Hematopoietic multipotent progenitor cell treated with erythropoietin and hydrocortisone succinate and interleukin-3 and kit ligand, for 8 days (in vitro differentiated cells): Measurements from ENCODE around the gene SUMF1.

Experiments
- DNase-seq: peaks from one replicate; pipeline ENCODE4 v3.0.0-alpha.2; 2015

Gene SUMF1

GRCh38 chr3:4375911-4376310, 91.2 kb downstream of the SUMF1 start:
- no peak for DNase-seq

DNA sequence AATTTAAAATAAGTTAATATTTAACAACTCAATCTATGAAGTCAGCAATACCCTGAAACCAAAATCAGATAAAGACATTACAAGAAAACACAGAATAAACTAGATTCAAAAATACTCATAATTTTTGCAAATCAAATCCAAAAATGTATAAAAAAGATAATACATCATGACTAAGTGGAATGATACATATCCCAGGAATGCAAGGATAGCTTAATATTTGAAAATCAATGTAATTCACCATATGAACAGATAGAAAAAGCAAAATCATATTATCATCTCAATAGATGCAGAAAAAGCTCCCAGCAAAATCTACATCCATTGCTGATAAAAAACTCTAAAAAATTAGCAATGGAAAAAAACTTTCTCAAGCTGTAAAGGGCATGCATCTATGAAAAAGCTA, 93.4 kb downstream of the SUMF1 start:
- DNase-seq: no peak

DNA sequence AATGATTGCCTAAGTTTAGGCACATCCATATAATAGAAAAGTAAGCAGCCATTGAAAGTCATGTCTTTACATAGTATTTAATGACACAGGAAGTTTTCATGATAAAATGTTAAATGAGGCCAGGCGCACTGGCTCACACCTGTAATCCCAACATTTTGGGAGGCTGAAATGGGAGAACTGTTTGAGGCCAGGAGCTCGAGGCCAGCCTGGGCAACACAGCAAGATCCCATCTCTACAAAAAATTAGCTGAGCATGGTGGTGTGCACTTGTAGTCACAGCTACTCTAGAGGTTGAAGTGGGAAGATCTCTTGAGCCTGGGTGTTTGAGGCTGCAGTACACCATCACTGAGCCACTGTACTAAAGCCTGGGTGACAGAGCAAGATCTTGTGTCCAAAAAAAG, 104.5 kb downstream of the SUMF1 start:
- no peak for DNase-seq

- DNase-seq: no peak
Measured at GRCh38 chr3:4360817-4361216, 106.3 kb downstream of the SUMF1 start.

- no peak for DNase-seq
Measured at GRCh38 chr3:4359805-4360502, 107.1 kb downstream of the SUMF1 start.

DNA sequence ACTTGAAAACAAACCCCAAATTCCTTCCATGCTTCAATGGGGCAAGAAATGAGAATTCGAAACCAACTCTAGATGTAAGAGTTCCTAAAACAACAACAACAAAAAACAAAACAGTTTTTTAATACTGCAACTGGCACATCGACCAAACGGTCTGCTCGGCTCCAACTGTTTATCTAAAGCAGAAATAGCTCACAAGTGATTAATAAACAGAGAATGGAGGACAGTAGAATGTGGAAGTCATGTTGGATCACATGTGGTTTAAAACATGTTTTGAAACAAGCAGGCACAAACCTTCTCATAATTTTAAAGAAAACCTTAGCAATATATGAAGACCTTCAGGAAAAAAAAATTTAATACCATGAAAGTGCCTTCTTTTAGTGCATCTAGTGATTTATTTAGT, 108.8 kb downstream of the SUMF1 start:
- DNase-seq: no peak

DNA sequence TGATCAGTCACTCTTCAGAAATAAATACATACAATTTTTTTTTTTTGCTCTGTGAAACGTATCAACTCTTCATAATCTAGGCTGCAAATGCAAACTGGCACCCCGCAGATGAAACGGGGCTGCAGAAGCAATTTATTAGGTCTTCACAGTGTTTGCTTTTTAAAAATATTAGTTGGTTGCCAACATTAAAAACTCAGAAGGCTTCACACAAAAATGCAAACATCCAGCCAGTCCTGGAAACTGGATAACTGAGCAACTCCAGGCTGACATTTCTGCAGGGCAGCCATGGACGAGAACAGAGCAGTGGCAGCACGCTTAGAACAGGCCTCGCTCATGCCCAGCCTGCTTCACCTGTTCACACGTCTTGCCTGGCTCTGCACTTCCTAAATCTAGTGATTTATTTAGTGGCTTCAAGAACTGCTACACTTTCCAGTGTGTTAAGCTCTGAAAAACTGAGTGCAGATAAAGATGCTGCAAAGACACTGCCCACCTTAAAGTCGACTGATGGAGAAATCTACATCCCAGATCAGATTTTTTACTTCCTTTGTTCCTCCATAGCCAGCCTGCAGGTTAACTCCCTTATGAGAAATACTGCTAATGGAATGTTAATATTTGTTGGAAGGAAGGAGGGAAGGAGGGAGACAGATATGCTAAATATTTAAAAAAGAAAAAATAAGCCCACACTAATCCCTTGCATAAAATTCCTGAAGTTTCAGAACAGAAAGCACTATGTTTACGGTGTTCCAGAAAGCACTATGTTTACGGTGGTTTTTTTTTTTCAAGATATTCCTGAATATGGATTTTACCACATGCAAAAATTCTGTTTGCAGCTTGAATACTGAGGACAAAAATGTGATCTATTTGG, 110.3 kb downstream of the SUMF1 start:
- no peak for DNase-seq

- DNase-seq: no peak
Measured at GRCh38 chr3:4356220-4356540, 110.9 kb downstream of the SUMF1 start.

- DNase-seq: peak; percentile 55
Measured at GRCh38 chr3:4355401-4356219, 111.5 kb downstream of the SUMF1 start.

GRCh38 chr3:4351872-4352271, 115.2 kb downstream of the SUMF1 start:
- DNase-seq: no peak

- DNase-seq: peak; percentile 88
Measured at GRCh38 chr3:4351164-4351855, 115.8 kb downstream of the SUMF1 start.

GRCh38 chr3:4350789-4351163, 116.3 kb downstream of the SUMF1 start:
- peak; percentile 90 for DNase-seq

GRCh38 chr3:4343258-4343657, 123.8 kb downstream of the SUMF1 start:
- DNase-seq: no peak

- DNase-seq: no peak
Measured at GRCh38 chr3:4341336-4341675, 125.8 kb downstream of the SUMF1 start.

GRCh38 chr3:4340411-4341335, 126.4 kb downstream of the SUMF1 start:
- DNase-seq: peak; percentile 54

- no peak for DNase-seq
Measured at GRCh38 chr3:4340077-4340410, 127.0 kb downstream of the SUMF1 start.

DNA sequence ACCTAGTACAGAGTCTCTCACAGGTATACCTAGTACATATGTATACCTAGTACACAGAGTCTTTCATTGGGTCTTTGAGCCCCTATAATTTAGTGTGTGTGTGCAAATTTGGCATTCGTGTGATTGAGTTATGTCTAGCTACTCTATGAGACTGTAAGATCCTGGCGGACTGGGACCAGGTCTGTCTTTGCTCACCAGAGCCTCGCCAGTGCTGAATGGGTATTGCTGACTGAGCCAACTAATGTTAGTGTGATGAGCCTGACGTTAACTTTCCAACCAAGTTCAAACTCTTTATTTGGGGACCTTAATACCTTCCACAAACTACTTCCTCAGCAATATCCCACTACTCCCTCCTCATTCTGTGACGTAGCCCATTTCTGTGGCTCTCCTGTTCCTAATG, 128.3 kb downstream of the SUMF1 start:
- DNase-seq: no peak

DNA sequence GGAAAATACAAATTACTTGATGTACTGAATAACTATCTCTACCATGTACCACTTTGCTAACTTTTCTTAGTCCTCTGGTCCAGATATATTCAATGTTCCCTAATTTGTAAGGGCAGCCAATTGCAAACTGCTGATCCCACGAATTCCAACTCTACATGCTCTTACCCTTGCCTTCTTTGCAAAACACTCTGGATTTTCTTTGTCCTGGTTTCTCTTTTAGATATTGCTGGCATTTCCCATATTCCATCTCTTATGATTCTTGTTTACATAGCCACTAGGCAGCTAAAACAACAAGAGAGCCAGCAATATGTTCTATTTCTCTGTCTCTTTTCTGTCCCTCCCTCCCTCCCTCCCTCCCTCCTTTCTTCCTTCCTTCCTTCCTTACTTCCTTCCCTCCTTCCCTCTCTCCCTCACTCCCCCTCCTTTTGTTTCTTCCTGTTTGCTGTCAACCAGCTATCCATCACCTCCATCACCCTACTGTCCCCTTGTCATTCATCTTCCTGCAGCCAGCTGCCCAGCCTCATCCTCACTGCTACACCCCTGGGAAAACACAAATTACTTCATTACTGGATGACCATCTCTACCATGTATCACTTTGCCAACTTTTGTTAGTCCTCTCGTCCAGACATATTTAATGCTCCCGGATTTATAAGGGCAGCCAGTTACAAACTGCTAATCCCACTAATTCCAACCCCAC, 130.1 kb downstream of the SUMF1 start:
- DNase-seq: no peak

- no peak for DNase-seq
Measured at GRCh38 chr3:4335840-4336562, 131.1 kb downstream of the SUMF1 start.

GRCh38 chr3:4334548-4334947, 132.5 kb downstream of the SUMF1 start:
- DNase-seq: no peak

DNA sequence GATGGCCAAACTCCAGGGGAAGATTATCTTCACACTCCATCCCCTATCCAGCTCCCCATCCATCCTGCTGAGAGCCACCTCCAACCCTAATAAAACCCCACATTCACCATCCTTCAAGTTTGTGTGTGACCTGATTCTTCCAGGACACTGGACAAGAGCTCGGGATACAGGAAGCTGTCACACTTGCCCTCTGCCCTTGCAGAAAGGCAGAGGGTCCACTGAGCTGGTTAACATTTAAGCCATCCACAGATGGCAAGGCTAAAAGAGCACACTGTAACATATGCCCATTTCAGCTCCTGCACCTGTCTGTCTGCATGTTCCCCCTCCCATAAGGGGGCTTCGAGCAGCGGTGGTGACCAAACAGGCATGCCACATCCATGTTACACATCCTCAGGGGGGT, 134.1 kb downstream of the SUMF1 start:
- DNase-seq: no peak
